Fibroblast of lung (primary cell): ENCODE measurements around the gene ULK3. TPM values are rescaled to one million over a fixed set of nuclear protein-coding genes. Genes with fewer than 3 reads are reported as not detected.
"Not testable (repeated sequence)": the region's sequence is repeated elsewhere in the genome, so short reads cannot be mapped to it uniquely, and the experiment has no call there.

ENCODE experiments used
- DNase-seq, 2 donors: peaks; one replicate each; pipeline versions ENCODE4 v3.0.0 to v3.0.0-alpha.2; 2010; ENCODE audit warnings: low read depth in 2 of 2
- H2AFZ ChIP-seq: 2 replicates; pipeline ENCODE4 v1.5.1; 2012; ENCODE audit warnings: low read length, control low read depth, inconsistent platforms
- H3K27ac ChIP-seq: 2 replicates; pipeline ENCODE4 v1.5.1; 2011; ENCODE audit warnings: low read length, control low read depth; ENCODE audit not compliant: insufficient read depth
- H3K27me3 ChIP-seq: 2 replicates; pipeline ENCODE4 v1.5.1; 2011; ENCODE audit warnings: mild to moderate bottlenecking, low read length; ENCODE audit not compliant: control insufficient read depth, insufficient read depth
- H3K36me3 ChIP-seq: 2 replicates; pipeline ENCODE4 v1.5.1; 2011; ENCODE audit warnings: low read length; ENCODE audit not compliant: control insufficient read depth, insufficient read depth
- H3K4me1 ChIP-seq: 2 replicates; pipeline ENCODE4 v1.5.1; 2011; ENCODE audit warnings: low read length; ENCODE audit not compliant: control insufficient read depth, insufficient read depth; ENCODE audit errors: extremely low read depth
- H3K4me2 ChIP-seq: 2 replicates; pipeline ENCODE4 v1.5.1; 2011; ENCODE audit warnings: low read length, control low read depth; ENCODE audit not compliant: insufficient read depth; ENCODE audit errors: extremely low read depth
- H3K4me3 ChIP-seq, 4 experiments: fragments of 200-600 bp in 1 of 4; sonication (generic) in 1 of 4; replicated peaks in 1 of 4; 2 replicates each; pipeline ENCODE4 v1.5.1; 2011 to 2016; ENCODE audit warnings: low read length in 4 of 4, low read depth in 3 of 4, mild to moderate bottlenecking in 3 of 4, control low read depth in 2 of 4, inconsistent platforms in 1 of 4, mixed read lengths in 1 of 4; ENCODE audit not compliant: insufficient read depth in 1 of 4; ENCODE audit errors: control extremely low read depth in 1 of 4
- H3K79me2 ChIP-seq: 2 replicates; pipeline ENCODE4 v1.5.1; 2012; ENCODE audit warnings: mild to moderate bottlenecking, low read length, inconsistent platforms; ENCODE audit not compliant: control insufficient read depth, insufficient read depth
- H3K9ac ChIP-seq: 2 replicates; pipeline ENCODE4 v1.5.1; 2011; ENCODE audit warnings: mild to moderate bottlenecking, low read length, control low read depth; ENCODE audit not compliant: insufficient read depth
- H3K9me3 ChIP-seq: 2 replicates; pipeline ENCODE4 v1.5.1; 2012; ENCODE audit warnings: low read depth, low read length; ENCODE audit not compliant: control insufficient read depth, insufficient read depth
- H4K20me1 ChIP-seq: 2 replicates; pipeline ENCODE4 v1.5.1; 2011; ENCODE audit warnings: low read length; ENCODE audit not compliant: control insufficient read depth, insufficient read depth; ENCODE audit errors: extremely low read depth
- EZH2 ChIP-seq: IDR thresholded peaks from 2 replicates; pipeline ENCODE4 v1.5.1; 2012; ENCODE audit warnings: low read length, control low read depth, mild to moderate bottlenecking; ENCODE audit errors: missing control alignments
- polyA plus RNA-seq, 2 donors: library from polyadenylated mRNA; depleted of rRNA in 1 of 2; stranded (reverse) in 1 of 2; unstranded in 1 of 2; fragments of >200 nt; gene quantifications; 2 replicates each; pipeline ENCODE4 v1.2.1, GENCODE V29; 2011 to 2012; ENCODE audit warnings: missing spikeins in 1 of 2
- total RNA-seq: library from RNA; depleted of rRNA; stranded (reverse); fragments of >200 nt; gene quantifications from 2 replicates; pipeline ENCODE4 v1.2.1, GENCODE V29; 2014
- TF ChIP-seq, protein P1 (sequence below), 2 donors: IDR thresholded peaks in 1 of 2; conservative IDR thresholded peaks in 1 of 2; 1 replicate in 1 of 2; 2 replicates in 1 of 2; pipeline ENCODE4 v1.5.1; 2011 to 2012; ENCODE audit warnings: low read length in 2 of 2, control low read depth in 1 of 2, inconsistent platforms in 1 of 2, low read depth in 1 of 2, mild to moderate bottlenecking in 1 of 2

Gene ULK3
- total and polyA plus RNA-seq, 2 donors (not counting 1 experiment from before 2014, with no cell fraction given) = 8.8 to 11.4 TPM

GRCh38 chr15:74888716-74889115 is 45.8 kb upstream of the ULK3 start:
- Histone ChIP-seq H3K27me3 (no peaks in the 10 kb centered on the region), H3K27ac (no peak overlapping the region), H2AFZ (no peak overlapping the region), H3K4me1 (peaks cover 4% of the 10 kb centered on the region), H3K4me3 (no peak overlapping the region), H3K4me2 (no peak overlapping the region), H3K9ac (no peak overlapping the region), H3K79me2 (peaks cover 4% of the 10 kb centered on the region), H3K9me3 (no peaks in the 10 kb centered on the region), H4K20me1 (no peaks in the 10 kb centered on the region), H3K36me3 (peaks cover 9% of the 10 kb centered on the region)
- TF ChIP-seq, protein P1, sequence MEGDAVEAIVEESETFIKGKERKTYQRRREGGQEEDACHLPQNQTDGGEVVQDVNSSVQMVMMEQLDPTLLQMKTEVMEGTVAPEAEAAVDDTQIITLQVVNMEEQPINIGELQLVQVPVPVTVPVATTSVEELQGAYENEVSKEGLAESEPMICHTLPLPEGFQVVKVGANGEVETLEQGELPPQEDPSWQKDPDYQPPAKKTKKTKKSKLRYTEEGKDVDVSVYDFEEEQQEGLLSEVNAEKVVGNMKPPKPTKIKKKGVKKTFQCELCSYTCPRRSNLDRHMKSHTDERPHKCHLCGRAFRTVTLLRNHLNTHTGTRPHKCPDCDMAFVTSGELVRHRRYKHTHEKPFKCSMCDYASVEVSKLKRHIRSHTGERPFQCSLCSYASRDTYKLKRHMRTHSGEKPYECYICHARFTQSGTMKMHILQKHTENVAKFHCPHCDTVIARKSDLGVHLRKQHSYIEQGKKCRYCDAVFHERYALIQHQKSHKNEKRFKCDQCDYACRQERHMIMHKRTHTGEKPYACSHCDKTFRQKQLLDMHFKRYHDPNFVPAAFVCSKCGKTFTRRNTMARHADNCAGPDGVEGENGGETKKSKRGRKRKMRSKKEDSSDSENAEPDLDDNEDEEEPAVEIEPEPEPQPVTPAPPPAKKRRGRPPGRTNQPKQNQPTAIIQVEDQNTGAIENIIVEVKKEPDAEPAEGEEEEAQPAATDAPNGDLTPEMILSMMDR (conservative IDR thresholded peaks at IDR 0.05 in 1 of 2, IDR thresholded peaks at IDR 0.05 in 1 of 2; ENCODE audit: low read depth in 1 of 2, low read length in 2 of 2) = no peak
- no peak for TF ChIP-seq EZH2
- DNase-seq = no peak

DNA sequence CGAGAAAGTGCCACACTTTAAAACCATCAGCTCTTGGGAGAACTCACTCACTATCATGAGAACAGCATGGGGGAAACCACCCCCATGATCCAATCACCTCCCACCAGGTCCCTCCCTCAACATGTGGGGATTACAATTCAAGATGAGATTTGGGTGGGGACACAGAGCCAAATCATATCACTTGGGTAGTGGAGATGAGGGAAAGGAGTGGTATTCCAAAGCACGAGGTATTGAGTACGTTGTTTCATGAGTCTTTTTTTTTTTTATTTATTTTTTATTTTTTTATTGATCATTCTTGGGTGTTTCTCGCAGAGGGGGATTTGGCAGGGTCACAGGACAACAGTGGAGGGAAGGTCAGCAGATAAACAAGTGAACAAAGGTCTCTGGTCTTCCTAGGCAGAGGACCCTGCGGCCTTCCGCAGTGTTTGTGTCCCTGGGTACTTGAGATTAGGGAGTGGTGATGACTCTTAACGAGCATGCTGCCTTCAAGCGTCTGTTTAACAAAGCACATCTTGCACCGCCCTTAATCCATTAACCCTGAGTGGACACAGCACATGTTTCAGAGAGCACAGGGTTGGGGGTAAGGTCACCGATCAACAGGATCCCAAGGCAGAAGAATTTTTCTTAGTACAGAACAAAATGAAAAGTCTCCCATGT is 44.7 kb upstream of the ULK3 start:
- H3K9ac ChIP-seq, H3K27ac ChIP-seq, H3K4me3 ChIP-seq, H3K27me3 ChIP-seq, H3K79me2 ChIP-seq, H3K9me3 ChIP-seq, H3K36me3 ChIP-seq, H4K20me1 ChIP-seq, DNase-seq, H3K4me1 ChIP-seq, H2AFZ ChIP-seq, H3K4me2 ChIP-seq: not testable (repeated sequence)

- Histone ChIP-seq H3K36me3 (no peaks in the 10 kb centered on the region), H3K4me1 (peaks cover 4% of the 10 kb centered on the region), H3K27ac (no peak overlapping the region), H3K4me3 (no peak overlapping the region), H2AFZ (no peak overlapping the region), H4K20me1 (no peaks in the 10 kb centered on the region), H3K9me3 (no peaks in the 10 kb centered on the region), H3K4me2 (no peak overlapping the region), H3K9ac (no peak overlapping the region), H3K27me3 (no peaks in the 10 kb centered on the region), H3K79me2 (peaks cover 4% of the 10 kb centered on the region)
- no peak for TF ChIP-seq EZH2
- TF ChIP-seq, protein P1 (conservative IDR thresholded peaks at IDR 0.05 in 1 of 2, IDR thresholded peaks at IDR 0.05 in 1 of 2; ENCODE audit: low read depth in 1 of 2, low read length in 2 of 2) = no peak
- DNase-seq = no peak
These were observed 42.5 kb upstream of the ULK3 start for GRCh38 chr15:74885461-74885860.
